Gastrocnemius medialis (tissue), 4 donors: ENCODE data around the gene KDM4C.

ENCODE experiments used
- POLR2A ChIP-seq, 2 donors: fragments of 450-650 bp; IDR thresholded peaks; one replicate each; pipeline ENCODE4 v1.6.1; 2017; ENCODE audit warnings: antibody characterized with exemption in 2 of 2, mild to moderate bottlenecking in 2 of 2, moderate library complexity in 2 of 2
- TF ChIP-seq, protein P1 (sequence below), 5 experiments: fragments of 450-650 bp in 3 of 5; fragments of 200-600 bp in 2 of 5; sonication (generic) in 2 of 5; IDR thresholded peaks in 4 of 5; conservative IDR thresholded peaks in 1 of 5; 1 replicate in 4 of 5; 2 replicates in 1 of 5; pipeline ENCODE4 v1.5.1; 2016 to 2019; ENCODE audit warnings: antibody characterized with exemption in 5 of 5, mild to moderate bottlenecking in 3 of 5, moderate library complexity in 3 of 5

DNA sequence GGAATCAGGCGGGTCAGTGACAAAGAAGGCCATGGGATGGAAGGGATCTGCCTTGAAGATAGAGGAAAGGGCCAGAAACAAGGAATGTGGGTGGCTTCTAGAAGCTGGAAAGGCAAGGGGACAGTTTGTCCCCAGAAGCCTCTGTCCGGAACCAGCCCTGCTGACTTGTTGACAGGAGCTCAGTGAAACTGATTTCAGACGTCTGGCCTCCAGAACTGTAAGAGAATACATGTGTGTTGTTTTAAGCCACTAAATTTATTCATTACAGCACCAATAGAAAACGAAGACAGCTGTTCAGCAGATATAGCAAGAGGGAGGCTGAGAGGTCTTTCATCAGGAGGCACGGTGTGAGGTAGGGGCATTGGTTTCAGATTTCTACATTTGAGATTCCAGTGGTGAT is 422.5 kb downstream of the KDM4C start:
- TF ChIP-seq, protein P1, sequence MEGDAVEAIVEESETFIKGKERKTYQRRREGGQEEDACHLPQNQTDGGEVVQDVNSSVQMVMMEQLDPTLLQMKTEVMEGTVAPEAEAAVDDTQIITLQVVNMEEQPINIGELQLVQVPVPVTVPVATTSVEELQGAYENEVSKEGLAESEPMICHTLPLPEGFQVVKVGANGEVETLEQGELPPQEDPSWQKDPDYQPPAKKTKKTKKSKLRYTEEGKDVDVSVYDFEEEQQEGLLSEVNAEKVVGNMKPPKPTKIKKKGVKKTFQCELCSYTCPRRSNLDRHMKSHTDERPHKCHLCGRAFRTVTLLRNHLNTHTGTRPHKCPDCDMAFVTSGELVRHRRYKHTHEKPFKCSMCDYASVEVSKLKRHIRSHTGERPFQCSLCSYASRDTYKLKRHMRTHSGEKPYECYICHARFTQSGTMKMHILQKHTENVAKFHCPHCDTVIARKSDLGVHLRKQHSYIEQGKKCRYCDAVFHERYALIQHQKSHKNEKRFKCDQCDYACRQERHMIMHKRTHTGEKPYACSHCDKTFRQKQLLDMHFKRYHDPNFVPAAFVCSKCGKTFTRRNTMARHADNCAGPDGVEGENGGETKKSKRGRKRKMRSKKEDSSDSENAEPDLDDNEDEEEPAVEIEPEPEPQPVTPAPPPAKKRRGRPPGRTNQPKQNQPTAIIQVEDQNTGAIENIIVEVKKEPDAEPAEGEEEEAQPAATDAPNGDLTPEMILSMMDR (IDR thresholded peaks at IDR 0.05 in 4 of 5, conservative IDR thresholded peaks at IDR 0.05 in 1 of 5) = no peak
- TF ChIP-seq POLR2A (IDR thresholded peaks at IDR 0.05) = no peak
